Keratinocyte (primary cell): Measurements from ENCODE around the gene ARHGDIA. TPM values are rescaled to one million over a fixed set of nuclear protein-coding genes. Genes with fewer than 3 reads are reported as not detected.

ENCODE experiments used
- DNase-seq: peaks from one replicate; pipeline ENCODE4 v3.0.0-alpha.2; 2011; ENCODE audit warnings: low read depth, missing footprints, low spot score
- FAIRE-seq: peaks from 2 replicates; lab custom pipeline; 2011; peaks lifted over from hg19 to GRCh38; lab: Jason Lieb, UNC
- H2AFZ ChIP-seq: 2 replicates; pipeline ENCODE4 v1.6.0; 2012; ENCODE audit warnings: low read length, control low read depth, inconsistent platforms; ENCODE audit not compliant: control insufficient read depth
- H3K27ac ChIP-seq: 2 replicates; pipeline ENCODE4 v1.5.1; 2011; ENCODE audit warnings: low read length; ENCODE audit not compliant: control insufficient read depth, insufficient read depth
- H3K27me3 ChIP-seq: 3 replicates; pipeline ENCODE4 v1.6.0; 2011; ENCODE audit warnings: low read length; ENCODE audit not compliant: control insufficient read depth, insufficient read depth; ENCODE audit errors: extremely low read depth
- H3K36me3 ChIP-seq, 2 experiments: 2 replicates in 1 of 2; 3 replicates in 1 of 2; pipeline ENCODE4 v1.5.1; 2011; ENCODE audit warnings: low read length in 2 of 2, mild to moderate bottlenecking in 1 of 2; ENCODE audit not compliant: control insufficient read depth in 2 of 2, insufficient read depth in 2 of 2; ENCODE audit errors: extremely low read depth in 1 of 2
- H3K4me1 ChIP-seq: 3 replicates; pipeline ENCODE4 v1.5.1; 2011; ENCODE audit warnings: low read length; ENCODE audit not compliant: control insufficient read depth, insufficient read depth; ENCODE audit errors: extremely low read depth
- H3K4me2 ChIP-seq: 3 replicates; pipeline ENCODE4 v1.6.0; 2011; ENCODE audit warnings: low read depth, low read length; ENCODE audit not compliant: control insufficient read depth, insufficient read depth; ENCODE audit errors: extremely low read depth
- H3K4me3 ChIP-seq, 3 experiments: fragments of 200-600 bp in 1 of 3; sonication (generic) in 1 of 3; 2 replicates in 2 of 3; 3 replicates in 1 of 3; pipeline ENCODE4 v1.5.1; 2011 to 2016; ENCODE audit warnings: low read length in 3 of 3, mild to moderate bottlenecking in 3 of 3, control low read depth in 2 of 3, inconsistent platforms in 1 of 3, low read depth in 1 of 3, mixed read lengths in 1 of 3, mixed run types in 1 of 3, moderate library complexity in 1 of 3; ENCODE audit not compliant: control insufficient read depth in 2 of 3, insufficient read depth in 2 of 3; ENCODE audit errors: extremely low read depth in 1 of 3
- H3K79me2 ChIP-seq: 2 replicates; pipeline ENCODE4 v1.6.0; 2012; ENCODE audit warnings: low read length; ENCODE audit not compliant: control insufficient read depth, insufficient read depth
- H3K9ac ChIP-seq: 3 replicates; pipeline ENCODE4 v1.6.0; 2011; ENCODE audit warnings: low read length; ENCODE audit not compliant: control insufficient read depth, insufficient read depth; ENCODE audit errors: extremely low read depth
- H3K9me1 ChIP-seq: 3 replicates; pipeline ENCODE4 v1.6.0; 2011; ENCODE audit warnings: low read length; ENCODE audit not compliant: control insufficient read depth, insufficient read depth; ENCODE audit errors: extremely low read depth
- H3K9me3 ChIP-seq: 2 replicates; pipeline ENCODE4 v1.5.1; 2012; ENCODE audit warnings: low read depth, low read length; ENCODE audit not compliant: control insufficient read depth
- H4K20me1 ChIP-seq: 3 replicates; pipeline ENCODE4 v1.6.0; 2011; ENCODE audit warnings: low read length; ENCODE audit not compliant: control insufficient read depth, insufficient read depth; ENCODE audit errors: extremely low read depth
- EZH2 ChIP-seq: IDR thresholded peaks from one replicate; pipeline ENCODE4 v1.6.1; 2012; ENCODE audit warnings: inconsistent platforms, mild to moderate bottlenecking, low read length, moderate library complexity
- dilution Hi-C: fragments of 300-500 bp; cut with MboI; formaldehyde crosslinking; loops from one replicate; pipeline ENCODE4 v1.7.0; 2020; ENCODE audit warnings: low sequenced_read_pairs; ENCODE audit not compliant: extremely low pct_ligation_motif_present
- polyA plus RNA-seq, 5 experiments: library from polyadenylated mRNA; depleted of rRNA in 3 of 5; stranded (reverse) in 3 of 5; stranded (forward) in 1 of 5; unstranded in 1 of 5; fragments of >200 nt; gene quantifications; 1 replicate in 1 of 5; 2 replicates in 3 of 5; 3 replicates in 1 of 5; pipeline versions ENCODE4 v1.2.1 to v1.2.3, GENCODE V29; 2011 to 2012; ENCODE audit warnings: missing spikeins in 2 of 5, low read depth in 1 of 5, low replicate concordance in 1 of 5
- TF ChIP-seq, protein P1 (sequence below), 3 experiments: IDR thresholded peaks in 1 of 3; conservative IDR thresholded peaks in 1 of 3; optimal IDR thresholded peaks in 1 of 3; 2 replicates in 2 of 3; 3 replicates in 1 of 3; pipeline versions ENCODE3 to v1.5.1; 2011; ENCODE audit warnings: low read length in 3 of 3, mild to moderate bottlenecking in 3 of 3, moderate library complexity in 2 of 3, control low read depth in 1 of 3, inconsistent platforms in 1 of 3; ENCODE audit not compliant: insufficient read depth in 2 of 3; ENCODE audit errors: extremely low read depth in 1 of 3

The ARHGDIA gene
- polyA plus RNA-seq, 1 donor (not counting 4 experiments of a cell fraction or from before 2014, with no cell fraction given): 65.7 TPM

GRCh38 chr17:81913394-81914102, 42.4 kb upstream of the ARHGDIA start:
- DNase-seq: no peak
- Histone ChIP-seq H3K4me1 (peaks cover 36% of the 10 kb centered on the region), H3K36me3 (peaks cover 22 to 27% of the 10 kb centered on the region in 2 experiments), H3K9me3 (no peaks in the 10 kb centered on the region), H4K20me1 (peaks cover 7% of the 10 kb centered on the region), H3K27me3 (no peaks in the 10 kb centered on the region), H3K27ac (peak overlapping the region; percentile 2), H2AFZ (no peak overlapping the region), H3K4me2 (no peak overlapping the region), H3K79me2 (peaks cover 34% of the 10 kb centered on the region), H3K4me3 (no peak overlapping the region), H3K9me1 (peaks cover 7% of the 10 kb centered on the region), H3K9ac (no peak overlapping the region)
- dilution Hi-C loops: no loop called here
- TF ChIP-seq, protein P1, sequence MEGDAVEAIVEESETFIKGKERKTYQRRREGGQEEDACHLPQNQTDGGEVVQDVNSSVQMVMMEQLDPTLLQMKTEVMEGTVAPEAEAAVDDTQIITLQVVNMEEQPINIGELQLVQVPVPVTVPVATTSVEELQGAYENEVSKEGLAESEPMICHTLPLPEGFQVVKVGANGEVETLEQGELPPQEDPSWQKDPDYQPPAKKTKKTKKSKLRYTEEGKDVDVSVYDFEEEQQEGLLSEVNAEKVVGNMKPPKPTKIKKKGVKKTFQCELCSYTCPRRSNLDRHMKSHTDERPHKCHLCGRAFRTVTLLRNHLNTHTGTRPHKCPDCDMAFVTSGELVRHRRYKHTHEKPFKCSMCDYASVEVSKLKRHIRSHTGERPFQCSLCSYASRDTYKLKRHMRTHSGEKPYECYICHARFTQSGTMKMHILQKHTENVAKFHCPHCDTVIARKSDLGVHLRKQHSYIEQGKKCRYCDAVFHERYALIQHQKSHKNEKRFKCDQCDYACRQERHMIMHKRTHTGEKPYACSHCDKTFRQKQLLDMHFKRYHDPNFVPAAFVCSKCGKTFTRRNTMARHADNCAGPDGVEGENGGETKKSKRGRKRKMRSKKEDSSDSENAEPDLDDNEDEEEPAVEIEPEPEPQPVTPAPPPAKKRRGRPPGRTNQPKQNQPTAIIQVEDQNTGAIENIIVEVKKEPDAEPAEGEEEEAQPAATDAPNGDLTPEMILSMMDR (optimal IDR thresholded peaks at IDR 0.05 in 1 of 3, IDR thresholded peaks at IDR 0.05 in 1 of 3, conservative IDR thresholded peaks at IDR 0.05 in 1 of 3; ENCODE audit: extremely low read depth in 1 of 3, insufficient read depth in 2 of 3, low read length in 3 of 3): no peak
- TF ChIP-seq EZH2: no peak
- FAIRE-seq: no peak

DNA sequence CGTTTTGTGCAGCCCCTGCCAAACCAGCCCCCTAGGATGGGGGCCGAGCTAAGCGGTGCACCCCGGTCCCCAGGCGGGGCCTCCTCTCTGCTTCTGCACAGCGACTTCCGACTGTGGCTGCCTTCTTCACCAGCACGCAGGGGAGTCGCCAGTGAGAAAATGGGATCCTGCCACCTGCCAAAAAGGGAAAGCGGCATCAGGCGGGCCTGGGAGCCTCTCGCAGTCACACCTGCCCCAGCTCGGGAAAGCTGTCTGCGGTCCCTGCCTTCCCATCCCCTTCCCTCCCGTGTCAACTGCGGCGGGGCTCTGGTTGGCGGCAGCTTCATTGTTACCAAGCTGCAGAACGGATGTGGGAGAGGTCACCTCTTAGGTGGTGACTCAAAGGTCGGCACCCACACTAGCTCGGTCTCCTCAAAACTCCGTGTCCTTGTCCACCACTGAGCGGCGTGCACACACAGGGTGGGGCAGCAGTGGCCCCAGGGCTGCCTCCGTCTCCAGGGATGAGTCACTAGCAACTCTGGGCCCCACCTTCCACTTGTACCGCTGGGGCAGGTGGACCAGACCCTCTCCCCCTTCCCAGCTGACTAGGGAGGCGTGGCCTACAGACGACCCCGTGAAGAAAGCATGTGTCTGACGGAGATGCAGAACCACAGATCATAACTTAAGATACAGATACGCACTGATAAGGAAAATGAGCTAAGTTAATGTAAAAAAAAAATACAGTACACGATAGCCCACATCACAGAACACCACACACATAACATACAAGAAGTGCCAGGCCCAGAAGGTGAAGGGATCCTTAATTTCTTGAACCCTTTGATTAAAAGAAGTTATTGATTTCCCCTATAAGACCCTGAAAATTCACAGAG, 41.5 kb upstream of the ARHGDIA start:
- peaks cover 7% of the 10 kb centered on the region for H4K20me1 ChIP-seq
- no peaks in the 10 kb centered on the region for H3K27me3 ChIP-seq
- H3K36me3 ChIP-seq: peaks cover 27 to 35% of the 10 kb centered on the region in 2 experiments
- no peaks in the 10 kb centered on the region for H3K9me3 ChIP-seq
- H3K4me2 ChIP-seq: peak overlapping the region; percentile 28
- FAIRE-seq (no peak), DNase-seq (peak; percentile 91)
- no peak overlapping the region for H3K4me3 ChIP-seq
- no peak for TF ChIP-seq EZH2
- TF ChIP-seq, protein P1 (optimal IDR thresholded peaks at IDR 0.05 in 1 of 3, IDR thresholded peaks at IDR 0.05 in 1 of 3, conservative IDR thresholded peaks at IDR 0.05 in 1 of 3; ENCODE audit: extremely low read depth in 1 of 3, insufficient read depth in 2 of 3, low read length in 3 of 3): peak in 1 of 3 experiments; percentile 43
- peaks cover 34% of the 10 kb centered on the region for H3K79me2 ChIP-seq
- H3K9ac ChIP-seq: no peak overlapping the region
- no peak overlapping the region for H2AFZ ChIP-seq
- dilution Hi-C loops: no loop called here
- H3K9me1 ChIP-seq: peaks cover 7% of the 10 kb centered on the region
- peaks cover 36% of the 10 kb centered on the region for H3K4me1 ChIP-seq
- peak overlapping the region; percentile 8 for H3K27ac ChIP-seq
